DMS153 (cell line): Measurements from ENCODE around the gene PEX16.

Experiments
- DNase-seq: peaks from one replicate; lab custom pipeline; 2025; lab: John Stamatoyannopoulos, UW

The PEX16 gene

GRCh38 chr11:45917623-45918330 is at the start of gene PEX16:
Gene PEX16, minus strand, starts transcription at chr11:45917877. Its CDS starts 66 bp downstream, at chr11:45917811.
- DNase-seq = peak; percentile 93

GRCh38 chr11:45964911-45965389 is 47.3 kb upstream of the PEX16 start:
- peak; percentile 29 for DNase-seq

- no peak for DNase-seq
Measured at GRCh38 chr11:45961751-45962240, 44.1 kb upstream of the PEX16 start.

- DNase-seq = no peak
Measured at GRCh38 chr11:45960387-45961095, 42.9 kb upstream of the PEX16 start.

- no peak for DNase-seq
Measured at GRCh38 chr11:45959851-45960250, 42.2 kb upstream of the PEX16 start.

GRCh38 chr11:45949992-45950407 is 32.3 kb upstream of the PEX16 start:
- DNase-seq = no peak

GRCh38 chr11:45948356-45948755 is 30.7 kb upstream of the PEX16 start:
- DNase-seq = no peak

GRCh38 chr11:45947885-45948284 is 30.2 kb upstream of the PEX16 start:
- no peak for DNase-seq

- no peak for DNase-seq
Measured at GRCh38 chr11:45945397-45945999, 27.8 kb upstream of the PEX16 start.

- DNase-seq = no peak
Measured at GRCh38 chr11:45942381-45942780, 24.7 kb upstream of the PEX16 start.

- DNase-seq = no peak
Measured at GRCh38 chr11:45941285-45941684, 23.6 kb upstream of the PEX16 start.

GRCh38 chr11:45939836-45940235 is 22.2 kb upstream of the PEX16 start:
- no peak for DNase-seq

- no peak for DNase-seq
Measured at GRCh38 chr11:45937916-45938315, 20.2 kb upstream of the PEX16 start.

- DNase-seq = no peak
Measured at GRCh38 chr11:45936511-45937054, 18.9 kb upstream of the PEX16 start.

GRCh38 chr11:45935349-45936064 is 17.8 kb upstream of the PEX16 start:
- DNase-seq = no peak

GRCh38 chr11:45934580-45935318 is 17.1 kb upstream of the PEX16 start:
- no peak for DNase-seq

GRCh38 chr11:45933846-45934579 is 16.3 kb upstream of the PEX16 start:
- DNase-seq = no peak

- no peak for DNase-seq
Measured at GRCh38 chr11:45933131-45933831, 15.6 kb upstream of the PEX16 start.

GRCh38 chr11:45932217-45932616 is 14.5 kb upstream of the PEX16 start:
- DNase-seq = no peak

- DNase-seq = no peak
Measured at GRCh38 chr11:45931739-45932138, 14.1 kb upstream of the PEX16 start.
